ENCODE measurements around the gene SPATA7.
"Not testable (repeated sequence)": the region's sequence is repeated elsewhere in the genome, so short reads cannot be mapped to it uniquely, and the experiment has no call there.

The SPATA7 gene

GRCh38 chr14:88385212-88386101, at the start of gene SPATA7:
Gene SPATA7, plus strand, starts transcription at chr14:88385657. Its CDS starts 162 bp downstream, at chr14:88385819.
- FAIRE-seq = peak; percentile 74

GRCh38 chr14:88340357-88340756, 45.1 kb upstream of the SPATA7 start:
- peak; percentile 99 for FAIRE-seq

DNA sequence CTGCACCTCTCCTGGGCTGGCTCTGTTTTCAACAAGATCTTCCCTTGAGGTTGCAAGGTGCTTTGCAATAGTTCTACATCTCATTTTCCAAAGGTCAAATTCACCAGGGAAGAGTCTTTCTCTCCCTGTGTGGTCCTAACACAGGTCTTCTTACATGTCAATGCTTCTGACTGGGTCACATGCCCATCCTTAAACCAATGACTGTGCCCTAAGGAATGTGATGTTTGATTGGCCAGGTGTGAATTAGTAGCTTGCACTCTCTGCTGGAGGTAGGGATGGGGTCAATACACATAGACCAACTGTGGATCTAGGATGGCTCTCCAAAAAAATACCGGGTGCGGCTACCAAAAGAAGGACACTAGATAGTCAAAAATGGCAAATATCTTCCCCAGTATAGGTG, 42.5 kb upstream of the SPATA7 start:
- no peak for FAIRE-seq

GRCh38 chr14:88346048-88346639, 39.3 kb upstream of the SPATA7 start:
- no peak for FAIRE-seq

DNA sequence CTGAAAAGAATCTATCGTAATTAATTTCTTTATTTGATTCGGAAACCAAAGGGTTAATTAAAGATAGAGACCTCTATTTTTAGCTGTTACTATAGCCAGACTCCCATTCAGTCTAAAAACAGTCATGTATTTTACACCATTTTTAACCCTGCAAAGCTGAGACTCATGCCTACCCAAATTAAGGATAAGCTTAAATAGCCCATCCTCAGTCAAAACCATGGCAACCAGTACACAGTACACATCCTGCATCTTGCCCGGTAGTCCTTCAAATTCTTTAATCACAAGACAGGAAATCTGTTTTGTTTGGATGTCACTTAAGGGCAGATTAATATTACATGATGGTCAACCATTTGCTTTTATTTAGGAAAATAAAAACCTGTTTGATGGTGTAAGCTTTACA, 36.9 kb upstream of the SPATA7 start:
- no peak for FAIRE-seq

- FAIRE-seq = no peak
Observed at GRCh38 chr14:88351966-88352691, 33.3 kb upstream of the SPATA7 start.

DNA sequence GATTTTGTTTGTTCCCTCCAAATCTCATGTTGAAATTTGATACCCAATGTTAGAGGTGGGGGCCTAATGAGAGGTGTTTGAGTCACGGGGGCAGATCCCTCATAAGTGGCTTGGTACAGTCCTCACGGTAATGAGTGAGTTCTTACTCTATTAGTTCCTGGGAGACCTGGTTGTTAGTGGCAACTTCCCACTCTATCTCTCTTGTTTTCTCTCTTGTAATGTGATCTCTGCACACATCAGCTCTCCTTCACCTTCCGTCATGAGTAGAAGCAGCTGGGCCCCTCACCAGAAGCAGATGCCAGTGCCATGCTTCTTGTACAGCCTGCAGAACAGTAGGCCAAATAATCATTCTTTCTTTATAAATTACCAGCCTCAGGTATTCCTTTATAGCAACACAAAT, 32.8 kb upstream of the SPATA7 start:
- FAIRE-seq = no peak

GRCh38 chr14:88354358-88354757, 31.1 kb upstream of the SPATA7 start:
- FAIRE-seq = no peak

DNA sequence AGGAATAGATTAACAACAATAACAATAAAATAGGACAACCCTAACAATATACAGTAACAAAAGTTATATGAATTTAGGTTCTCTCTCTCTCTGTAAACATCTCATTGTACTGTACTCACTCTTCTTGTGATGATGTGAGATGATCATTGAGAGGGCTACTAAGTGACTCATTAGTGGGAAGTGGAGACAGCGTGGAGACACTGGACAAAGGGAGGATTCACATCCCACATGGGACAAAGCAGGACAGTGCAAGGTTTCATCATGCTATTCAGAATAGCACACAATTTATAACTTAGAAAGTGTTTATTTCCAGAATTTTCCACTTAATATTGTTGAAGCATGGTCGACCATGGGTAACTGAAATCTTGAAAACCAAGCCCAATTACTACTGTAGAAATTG, 26.0 kb upstream of the SPATA7 start:
- no peak for FAIRE-seq

GRCh38 chr14:88363644-88364043, 21.8 kb upstream of the SPATA7 start:
- FAIRE-seq = no peak

DNA sequence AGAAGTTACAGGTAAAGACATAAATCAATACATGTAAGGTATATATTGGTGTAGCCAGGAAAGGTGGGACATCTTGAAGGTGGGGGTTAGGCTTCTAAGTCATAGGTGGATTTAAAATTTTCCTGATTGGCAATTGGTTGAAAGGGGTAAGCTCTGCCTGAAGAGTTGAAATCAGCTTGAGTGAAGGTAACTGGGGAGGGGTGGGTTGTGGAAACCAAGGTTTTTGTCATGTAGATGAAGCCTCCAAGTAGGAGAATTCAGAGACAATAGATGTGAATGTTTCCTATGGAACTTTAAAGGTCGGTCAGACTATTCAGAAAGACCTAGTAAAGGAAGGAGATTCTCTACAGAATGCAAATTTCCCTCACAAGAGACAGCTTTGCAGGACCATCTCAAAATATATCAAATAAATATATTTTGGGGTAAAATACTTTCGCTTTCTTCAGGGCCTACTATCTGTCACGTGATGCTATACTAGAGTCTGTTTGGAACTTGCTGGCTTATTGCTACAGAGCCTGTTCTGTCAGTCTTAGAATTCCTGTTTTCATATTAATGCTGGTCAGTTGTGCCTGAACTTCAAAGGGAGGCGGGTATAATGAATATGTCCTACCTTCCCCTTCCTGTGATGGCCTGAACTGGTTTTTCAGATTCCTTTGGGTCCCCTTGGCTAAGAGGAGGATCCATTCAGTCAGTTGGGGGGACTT, 20.6 kb upstream of the SPATA7 start:
- no peak for FAIRE-seq

- FAIRE-seq = no peak
Observed at GRCh38 chr14:88369496-88369895, 16.0 kb upstream of the SPATA7 start.

- FAIRE-seq = no peak
Observed at GRCh38 chr14:88379706-88380343, 5.6 kb upstream of the SPATA7 start.

- no peak for FAIRE-seq
Observed at GRCh38 chr14:88380405-88380804, 5.1 kb upstream of the SPATA7 start.

DNA sequence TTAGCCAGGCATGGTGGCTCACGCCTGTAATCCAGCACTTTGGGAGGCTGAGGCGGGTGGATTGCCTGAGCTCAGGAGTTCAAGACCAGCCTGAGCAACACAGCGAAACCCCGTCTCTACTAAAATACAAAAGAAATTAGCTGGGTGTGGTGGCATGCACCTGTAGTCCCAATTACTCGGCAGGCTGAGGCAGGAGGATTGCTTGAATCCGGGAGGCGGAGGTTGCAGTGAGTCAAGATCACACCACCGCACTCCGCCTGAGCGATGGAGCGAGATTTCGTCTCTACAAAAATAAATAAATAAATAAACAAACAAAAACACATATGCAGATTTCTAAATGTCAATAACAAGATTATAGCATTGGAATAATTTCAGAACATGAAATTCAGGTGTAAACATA, 3.8 kb upstream of the SPATA7 start:
- not testable (repeated sequence) for FAIRE-seq

DNA sequence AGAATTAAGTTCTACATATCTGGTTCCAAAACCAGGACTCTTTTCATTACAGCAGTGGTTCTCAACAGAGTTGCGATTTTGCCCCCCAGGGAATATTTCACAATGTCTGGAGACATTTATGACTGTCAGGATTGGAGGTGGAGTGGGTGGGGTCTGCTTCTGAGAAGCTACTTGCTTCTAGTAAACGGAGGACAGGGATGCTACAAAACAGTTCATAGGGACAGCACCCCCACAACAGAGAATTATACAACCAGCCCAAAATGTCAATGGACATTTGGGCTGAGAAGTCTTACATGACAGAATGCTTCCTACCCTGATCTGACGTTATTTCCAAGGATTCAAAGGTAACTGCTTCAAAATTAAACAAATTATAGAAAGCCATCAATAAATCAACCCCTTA, 739 bp upstream of the SPATA7 start:
- no peak for FAIRE-seq

DNA sequence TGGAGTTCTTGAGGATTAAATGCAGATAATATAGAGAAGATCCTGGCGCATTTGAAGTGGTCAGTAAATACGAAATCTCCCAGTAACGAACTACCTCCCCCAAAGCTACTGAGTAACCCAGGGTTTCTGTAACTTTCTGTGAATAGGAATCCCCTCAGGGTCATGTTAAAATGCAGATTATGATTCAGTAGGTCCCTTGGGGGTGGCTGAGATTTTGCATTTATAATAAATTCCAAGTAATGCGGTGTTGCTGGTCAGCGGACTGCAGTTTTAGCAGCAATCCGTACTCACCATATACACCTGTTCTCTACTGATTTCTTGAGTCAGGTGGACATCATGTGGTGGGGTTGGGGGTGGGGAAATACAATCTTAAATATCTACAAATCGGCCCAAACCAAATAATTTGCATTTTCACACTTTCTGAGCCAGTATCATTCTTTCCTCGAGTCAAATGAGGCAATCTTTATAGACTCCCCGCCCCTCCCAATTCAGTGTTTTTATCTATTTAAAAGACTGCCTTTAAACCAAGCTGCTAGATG, 868 bp downstream of the SPATA7 start:
- no peak for FAIRE-seq

- no peak for FAIRE-seq
Observed at GRCh38 chr14:88388741-88389282, 3.4 kb downstream of the SPATA7 start.

- FAIRE-seq = peak; percentile 70
Observed at GRCh38 chr14:88392609-88393008, 7.2 kb downstream of the SPATA7 start.

GRCh38 chr14:88411039-88411438, 25.6 kb downstream of the SPATA7 start:
- no peak for FAIRE-seq

DNA sequence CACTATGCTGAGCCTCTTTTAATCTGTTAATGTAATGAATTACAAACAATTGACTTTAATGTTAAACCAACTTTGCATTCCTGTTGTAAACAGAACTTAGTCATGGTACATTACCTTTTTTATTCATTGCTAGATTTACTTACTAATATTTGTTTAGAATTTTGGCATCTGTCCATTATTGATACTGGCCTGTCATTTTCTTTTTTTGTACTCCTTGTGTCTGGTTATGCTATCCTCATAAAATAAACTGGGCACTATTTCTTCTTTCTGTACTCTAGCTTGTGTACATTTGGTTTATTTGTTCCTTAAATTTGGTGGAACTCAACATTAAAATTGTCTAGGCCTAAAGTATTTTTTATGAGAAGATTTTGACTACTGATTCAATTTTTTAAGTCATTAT, 32.1 kb downstream of the SPATA7 start:
- FAIRE-seq = no peak

DNA sequence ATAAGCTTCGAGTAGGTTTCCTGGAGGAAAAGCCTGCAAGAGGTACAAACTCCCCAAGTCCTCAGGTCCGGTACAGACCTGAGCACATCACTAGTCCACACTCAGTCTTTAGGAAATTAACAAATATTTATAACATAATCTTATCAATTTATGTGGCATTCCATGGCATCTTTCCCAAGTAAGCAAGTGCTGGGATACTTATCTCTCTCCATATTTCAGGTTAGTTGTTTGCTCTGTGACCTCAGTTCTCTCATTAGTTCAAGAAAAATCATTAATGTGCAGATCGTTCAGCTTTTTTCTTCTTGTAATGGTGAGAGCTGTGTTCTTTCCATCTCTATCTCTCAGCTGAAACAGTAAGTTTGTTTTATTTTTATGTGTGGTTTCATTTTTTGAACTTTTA, 34.7 kb downstream of the SPATA7 start:
- FAIRE-seq = no peak
